ENCODE results near the gene VGLL2.
"Not testable (repeated sequence)": the region's sequence is repeated elsewhere in the genome, so short reads cannot be mapped to it uniquely, and the experiment has no call there.

VGLL2 gene

GRCh38 chr6:117265410-117266256 is at the start of gene VGLL2:
VGLL2 (plus strand) TSS chr6:117265558; CDS start chr6:117265764, 206 bp downstream.
- no peak for DNase-seq (ENCODE audit: low read depth in 2 of 2)

GRCh38 chr6:117222861-117223260 is 42.5 kb upstream of the VGLL2 start:
- DNase-seq (ENCODE audit: low read depth in 2 of 2) = no peak

- no peak for DNase-seq (ENCODE audit: low read depth in 2 of 2)
Measured at GRCh38 chr6:117226778-117227177, 38.6 kb upstream of the VGLL2 start.

GRCh38 chr6:117227245-117227962 is 38.0 kb upstream of the VGLL2 start:
- no peak for DNase-seq (ENCODE audit: low read depth in 2 of 2)

- DNase-seq (ENCODE audit: low read depth in 2 of 2) = no peak
Measured at GRCh38 chr6:117228202-117228601, 37.2 kb upstream of the VGLL2 start.

GRCh38 chr6:117229870-117230269 is 35.5 kb upstream of the VGLL2 start:
- no peak for DNase-seq (ENCODE audit: low read depth in 2 of 2)

GRCh38 chr6:117231466-117231865 is 33.9 kb upstream of the VGLL2 start:
- DNase-seq (ENCODE audit: low read depth in 2 of 2) = no peak

GRCh38 chr6:117232196-117232595 is 33.2 kb upstream of the VGLL2 start:
- DNase-seq (ENCODE audit: low read depth in 2 of 2) = no peak

- no peak for DNase-seq (ENCODE audit: low read depth in 2 of 2)
Measured at GRCh38 chr6:117233145-117233544, 32.2 kb upstream of the VGLL2 start.

GRCh38 chr6:117237561-117237960 is 27.8 kb upstream of the VGLL2 start:
- no peak for DNase-seq (ENCODE audit: low read depth in 2 of 2)

GRCh38 chr6:117244571-117244970 is 20.8 kb upstream of the VGLL2 start:
- not testable (repeated sequence) for DNase-seq (ENCODE audit: low read depth in 2 of 2)

GRCh38 chr6:117244979-117245378 is 20.4 kb upstream of the VGLL2 start:
- DNase-seq (ENCODE audit: low read depth in 2 of 2) = not testable (repeated sequence)

- DNase-seq (ENCODE audit: low read depth in 2 of 2) = no peak
Measured at GRCh38 chr6:117253785-117254184, 11.6 kb upstream of the VGLL2 start.

- DNase-seq (ENCODE audit: low read depth in 2 of 2) = no peak
Measured at GRCh38 chr6:117262799-117263198, 2.6 kb upstream of the VGLL2 start.

- no peak for DNase-seq (ENCODE audit: low read depth in 2 of 2)
Measured at GRCh38 chr6:117263353-117263927, 1.9 kb upstream of the VGLL2 start.

GRCh38 chr6:117264369-117264691 is 1.0 kb upstream of the VGLL2 start:
- no peak for DNase-seq (ENCODE audit: low read depth in 2 of 2)

- no peak for DNase-seq (ENCODE audit: low read depth in 2 of 2)
Measured at GRCh38 chr6:117264692-117265409, 507 bp upstream of the VGLL2 start.

GRCh38 chr6:117266257-117267053 is 1.1 kb downstream of the VGLL2 start:
- no peak for DNase-seq (ENCODE audit: low read depth in 2 of 2)

- DNase-seq (ENCODE audit: low read depth in 2 of 2) = no peak
Measured at GRCh38 chr6:117267054-117267347, 1.6 kb downstream of the VGLL2 start.

GRCh38 chr6:117267766-117268534 is 2.6 kb downstream of the VGLL2 start:
- no peak for DNase-seq (ENCODE audit: low read depth in 2 of 2)

GRCh38 chr6:117268924-117269323 is 3.6 kb downstream of the VGLL2 start:
- no peak for DNase-seq (ENCODE audit: low read depth in 2 of 2)

Measured in activated CD8-positive, alpha-beta memory T cell treated with anti-CD3 and anti-CD28 coated beads for 4 hours (primary cell).